Skeletal muscle tissue (tissue), 4 donors: ENCODE data around the gene PRDM11. TPM values are rescaled to one million over a fixed set of nuclear protein-coding genes. Genes with fewer than 3 reads are reported as not detected.
"Not testable (repeated sequence)": the region's sequence is repeated elsewhere in the genome, so short reads cannot be mapped to it uniquely, and the experiment has no call there.

Experiments
- H3K27ac ChIP-seq: one replicate; pipeline ENCODE4 v1.7.0; 2013; ENCODE audit warnings: mild to moderate bottlenecking, low read depth, low read length, inconsistent platforms
- H3K27me3 ChIP-seq, 3 donors: one replicate each; pipeline ENCODE4 v1.7.0; 2013; ENCODE audit warnings: low read length in 3 of 3; ENCODE audit not compliant: control insufficient read depth in 3 of 3, insufficient read depth in 3 of 3
- H3K36me3 ChIP-seq, 3 donors: one replicate each; pipeline ENCODE4 v1.7.0; 2013; ENCODE audit warnings: low read length in 3 of 3; ENCODE audit not compliant: control insufficient read depth in 3 of 3, insufficient read depth in 3 of 3
- H3K4me1 ChIP-seq, 3 donors: one replicate each; pipeline ENCODE4 v1.7.0; 2013; ENCODE audit warnings: low read length in 3 of 3, mild to moderate bottlenecking in 3 of 3; ENCODE audit not compliant: control insufficient read depth in 3 of 3, insufficient read depth in 3 of 3
- H3K4me3 ChIP-seq, 3 donors: one replicate each; pipeline ENCODE4 v1.7.0; 2013; ENCODE audit warnings: low read length in 3 of 3
- H3K9ac ChIP-seq, 3 donors: one replicate each; pipeline ENCODE4 v1.7.0; 2013; ENCODE audit warnings: low read length in 3 of 3, mild to moderate bottlenecking in 3 of 3, moderate library complexity in 2 of 3, low read depth in 1 of 3
- H3K9me3 ChIP-seq, 3 donors: one replicate each; pipeline ENCODE4 v1.7.0; 2013; ENCODE audit warnings: low read length in 3 of 3; ENCODE audit not compliant: control insufficient read depth in 3 of 3
- total RNA-seq: library from RNA; depleted of rRNA; stranded (reverse); fragments of >200 nt; gene quantifications from one replicate; pipeline ENCODE4 v1.2.3, GENCODE V29; 2014
- donor health status: Osteomylitis.

Gene PRDM11
- total RNA-seq, 1 donor from 2014 or later = 9.4 TPM

GRCh38 chr11:45105233-45105983, 41.0 kb upstream of the PRDM11 start:
- H3K4me3 ChIP-seq = no peak overlapping the region
- peaks cover 5 to 14% (median 13%) of the 10 kb centered on the region in 3 donors for H3K4me1 ChIP-seq
- H3K36me3 ChIP-seq = no peaks in the 10 kb centered on the region
- no peak overlapping the region for H3K27ac ChIP-seq
- peaks cover 2 to 19% (median 15%) of the 10 kb centered on the region in 3 donors for H3K27me3 ChIP-seq
- H3K9ac ChIP-seq = no peak overlapping the region
- H3K9me3 ChIP-seq = no peaks in the 10 kb centered on the region

- Histone ChIP-seq H3K9me3 (no peaks in the 10 kb centered on the region), H3K9ac (no peak overlapping the region), H3K36me3 (no peaks in the 10 kb centered on the region), H3K27me3 (peaks cover 2 to 20% (median 15%) of the 10 kb centered on the region in 3 donors), H3K4me1 (peaks cover 5 to 14% (median 13%) of the 10 kb centered on the region in 3 donors), H3K27ac (no peak overlapping the region), H3K4me3 (no peak overlapping the region)
Observed at GRCh38 chr11:45105984-45106375, 40.5 kb upstream of the PRDM11 start.

- H3K4me1 ChIP-seq = peaks cover 5 to 14% (median 13%) of the 10 kb centered on the region in 3 donors
- H3K27ac ChIP-seq = no peak overlapping the region
- H3K27me3 ChIP-seq = peaks cover 2 to 20% (median 15%) of the 10 kb centered on the region in 3 donors
- no peaks in the 10 kb centered on the region for H3K9me3 ChIP-seq
- no peak overlapping the region for H3K4me3 ChIP-seq
- no peaks in the 10 kb centered on the region for H3K36me3 ChIP-seq
- H3K9ac ChIP-seq = no peak overlapping the region
Observed at GRCh38 chr11:45106440-45106839, 40.0 kb upstream of the PRDM11 start.

- Histone ChIP-seq H3K27me3 (peaks cover 2 to 20% (median 15%) of the 10 kb centered on the region in 3 donors), H3K4me1 (peaks cover 5 to 14% (median 13%) of the 10 kb centered on the region in 3 donors), H3K4me3 (no peak overlapping the region), H3K9me3 (no peaks in the 10 kb centered on the region), H3K27ac (no peak overlapping the region), H3K36me3 (no peaks in the 10 kb centered on the region), H3K9ac (no peak overlapping the region)
Observed at GRCh38 chr11:45107029-45107428, 39.4 kb upstream of the PRDM11 start.

GRCh38 chr11:45108070-45109064, 38.1 kb upstream of the PRDM11 start:
- no peaks in the 10 kb centered on the region for H3K9me3 ChIP-seq
- H3K36me3 ChIP-seq = no peaks in the 10 kb centered on the region
- H3K9ac ChIP-seq = no peak overlapping the region
- H3K4me1 ChIP-seq = peaks cover 0 to 5% (median 3%) of the 10 kb centered on the region in 3 donors
- no peak overlapping the region for H3K27ac ChIP-seq
- H3K4me3 ChIP-seq = no peak overlapping the region
- H3K27me3 ChIP-seq = peaks cover 0 to 13% (median 5%) of the 10 kb centered on the region in 3 donors

- Histone ChIP-seq H3K4me1 (peaks cover 0 to 5% (median 3%) of the 10 kb centered on the region in 3 donors), H3K4me3 (no peak overlapping the region), H3K27me3 (peaks cover 0 to 15% (median 5%) of the 10 kb centered on the region in 3 donors), H3K36me3 (no peaks in the 10 kb centered on the region), H3K9ac (no peak overlapping the region), H3K9me3 (no peaks in the 10 kb centered on the region), H3K27ac (no peak overlapping the region)
Observed at GRCh38 chr11:45109400-45109799, 37.0 kb upstream of the PRDM11 start.

GRCh38 chr11:45110562-45110961, 35.9 kb upstream of the PRDM11 start:
- peaks cover 0 to 15% (median 5%) of the 10 kb centered on the region in 3 donors for H3K27me3 ChIP-seq
- peaks cover 0 to 1% (median 0%) of the 10 kb centered on the region in 3 donors for H3K4me1 ChIP-seq
- no peaks in the 10 kb centered on the region for H3K9me3 ChIP-seq
- no peak overlapping the region for H3K9ac ChIP-seq
- H3K4me3 ChIP-seq = no peak overlapping the region
- no peak overlapping the region for H3K27ac ChIP-seq
- no peaks in the 10 kb centered on the region for H3K36me3 ChIP-seq

GRCh38 chr11:45113807-45114206, 32.6 kb upstream of the PRDM11 start:
- H3K27me3 ChIP-seq = peaks cover 2 to 7% (median 2%) of the 10 kb centered on the region in 3 donors
- H3K27ac ChIP-seq = no peak overlapping the region
- H3K4me1 ChIP-seq = no peaks in the 10 kb centered on the region
- H3K4me3 ChIP-seq = no peak overlapping the region
- no peak overlapping the region for H3K9ac ChIP-seq
- no peaks in the 10 kb centered on the region for H3K9me3 ChIP-seq
- no peaks in the 10 kb centered on the region for H3K36me3 ChIP-seq

- H3K4me3 ChIP-seq, H3K36me3 ChIP-seq, H3K27ac ChIP-seq, H3K9me3 ChIP-seq, H3K4me1 ChIP-seq, H3K9ac ChIP-seq, H3K27me3 ChIP-seq: not testable (repeated sequence)
Observed at GRCh38 chr11:45127836-45128235, 18.6 kb upstream of the PRDM11 start.
